Stimulated activated CD4-positive, alpha-beta T cell treated with anti-CD3 and anti-CD28 coated beads, Interleukin-12 subunit alpha, Interleukin-12 subunit beta, amount 100 ng/mL, for 24 hours (primary cell): Measurements from ENCODE around the gene CFAP141.

ENCODE experiments used
- DNase-seq, 2 experiments: peaks; one replicate each; pipeline ENCODE4 v3.0.0-alpha.2; 2020; ENCODE audit warnings: low read depth in 2 of 2

CFAP141 gene

DNA sequence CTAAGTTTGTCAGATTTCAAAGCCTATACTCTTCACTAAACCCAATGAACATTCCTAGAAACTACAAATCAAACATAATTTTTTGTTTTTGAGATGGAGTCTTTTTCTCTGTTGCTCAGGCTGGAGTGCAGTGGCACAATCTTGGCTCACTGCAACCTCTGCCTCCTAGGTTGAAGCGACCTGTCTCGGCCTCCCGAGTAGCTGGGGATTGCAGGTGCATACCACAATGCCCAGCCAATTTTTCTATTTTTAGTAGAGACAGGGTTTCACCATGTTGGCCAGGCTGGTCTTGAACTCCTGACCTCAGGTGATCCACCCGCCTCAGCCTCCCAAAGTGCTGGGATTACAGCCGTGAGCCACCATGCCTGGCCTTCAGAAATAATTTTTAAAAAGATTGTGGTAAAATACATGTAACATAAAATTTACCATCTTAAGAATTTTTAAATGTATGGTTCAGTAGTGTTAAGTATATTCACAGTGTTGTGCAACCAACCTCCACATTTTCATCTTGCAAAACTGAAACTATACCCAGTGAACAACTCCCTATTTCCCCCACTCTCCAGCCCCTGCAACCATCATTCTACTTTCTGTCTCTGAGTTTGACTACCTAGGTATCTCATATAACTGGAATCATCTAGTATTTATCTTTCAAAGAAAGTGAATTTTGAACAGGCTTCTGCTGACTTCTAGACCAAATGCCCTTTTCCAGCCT, 2.7 kb upstream of the CFAP141 start:
- DNase-seq: no peak

DNA sequence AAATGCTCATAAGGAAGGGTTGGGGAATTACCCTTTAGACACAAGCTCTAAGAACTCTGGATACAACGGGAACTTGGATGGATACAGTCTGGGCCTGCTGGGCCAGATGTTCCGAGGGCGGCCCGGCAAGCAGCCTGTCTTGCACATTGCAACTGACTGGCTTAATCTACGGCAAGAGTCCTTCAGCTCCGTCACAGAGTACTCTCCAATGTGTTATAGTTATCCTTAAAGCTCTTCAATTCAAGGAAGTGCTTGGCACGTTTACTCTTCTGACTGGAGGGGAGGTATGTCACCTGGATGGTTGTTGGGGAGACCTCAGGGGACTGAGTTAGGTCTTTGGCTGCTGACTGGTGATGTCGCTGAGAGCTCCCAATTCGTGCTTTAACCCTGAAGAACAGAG, 1.1 kb upstream of the CFAP141 start:
- no peak for DNase-seq

DNA sequence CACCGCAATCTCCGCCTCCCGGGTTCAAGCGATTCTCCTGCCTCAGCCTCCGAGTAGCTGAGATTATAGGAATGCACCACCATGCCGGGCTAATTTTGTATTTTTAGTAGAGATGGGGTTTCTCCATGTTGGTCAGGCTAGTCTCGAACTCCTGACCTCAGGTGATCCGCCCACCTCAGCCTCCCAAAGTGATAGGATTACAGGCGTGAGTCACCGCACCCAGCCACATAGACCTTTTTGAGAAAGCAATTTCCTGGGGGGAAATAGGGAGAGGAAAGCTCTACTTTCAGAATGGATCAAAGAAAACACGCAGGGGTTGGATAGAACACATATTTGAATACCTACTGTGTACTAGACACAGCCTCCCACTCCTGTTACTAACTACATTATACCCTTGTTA, 355 bp downstream of the CFAP141 start:
- DNase-seq: peak in 1 of 2 experiments; percentile 22

DNA sequence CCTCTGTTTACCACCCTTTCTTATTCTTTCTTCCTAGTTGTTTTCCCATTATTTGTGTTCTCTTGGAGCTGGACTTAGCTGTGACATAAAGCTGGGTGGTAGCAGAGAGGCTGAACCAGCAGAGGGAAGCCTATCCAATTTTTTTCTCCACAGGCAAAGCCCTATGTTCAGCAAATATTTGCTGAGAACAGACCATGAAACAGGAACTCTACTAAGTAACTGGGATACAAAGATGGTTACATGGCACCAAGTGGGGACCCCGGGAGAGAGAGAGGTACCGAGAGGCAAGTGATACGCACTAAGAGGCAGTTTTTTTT, 6.6 kb downstream of the CFAP141 start:
- no peak for DNase-seq

DNA sequence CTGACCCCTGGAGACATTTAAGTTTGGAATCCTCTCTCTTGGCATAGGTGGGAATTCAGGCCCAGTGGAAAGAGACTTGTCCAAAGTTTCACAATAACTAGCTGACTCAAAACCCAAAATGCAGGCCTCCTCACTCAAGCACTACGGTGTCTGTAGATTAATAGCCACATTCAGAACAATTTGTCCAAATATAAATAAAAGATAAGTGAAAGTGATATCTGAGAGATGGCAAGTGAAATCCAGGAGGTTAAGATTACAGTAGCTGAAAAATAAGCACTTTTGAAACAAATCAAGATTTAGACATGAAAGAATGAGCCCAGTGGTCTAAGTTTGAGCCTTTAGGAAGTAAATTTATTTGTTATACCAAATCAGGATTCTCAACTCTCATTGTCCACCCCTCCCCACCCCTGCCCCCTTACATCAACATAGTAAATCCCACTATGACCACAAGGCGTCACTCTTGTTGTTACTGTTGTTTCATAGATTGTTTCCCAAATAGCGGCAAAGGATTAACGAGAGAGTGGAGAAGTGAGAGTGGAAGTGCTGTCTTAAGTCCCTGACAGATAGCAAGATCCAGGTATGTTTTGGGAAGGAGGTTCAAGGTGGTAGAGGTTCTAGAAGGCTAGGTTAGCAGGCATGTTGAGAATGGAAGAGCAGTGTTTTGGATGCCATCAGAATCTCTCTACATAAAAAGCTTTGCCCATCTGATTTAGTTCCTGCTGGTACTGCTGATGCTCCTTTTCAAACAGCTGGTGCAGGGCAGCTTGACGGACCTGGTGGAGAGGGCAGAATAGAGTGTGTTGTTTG, 7.2 kb downstream of the CFAP141 start:
- DNase-seq: no peak

DNA sequence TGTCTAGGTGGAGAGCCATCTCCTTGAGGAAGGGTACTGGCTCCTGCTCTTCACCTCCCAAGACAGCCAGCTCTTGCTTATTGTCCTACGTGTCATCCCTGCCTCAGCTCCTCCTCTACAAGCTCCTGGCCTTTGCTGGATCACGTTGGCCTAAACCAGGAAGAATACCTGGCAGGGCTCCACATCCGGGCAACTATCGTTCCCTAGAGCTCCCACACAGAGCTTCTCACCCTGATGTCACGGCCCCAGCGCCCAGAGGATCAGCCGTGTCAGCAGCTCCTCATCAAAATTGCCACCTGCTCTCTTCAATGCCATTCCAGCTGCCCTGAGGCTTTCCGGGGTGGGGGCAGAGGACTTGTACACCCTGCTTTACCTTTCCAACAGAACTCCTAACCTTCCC, 12.3 kb downstream of the CFAP141 start:
- DNase-seq: no peak

DNA sequence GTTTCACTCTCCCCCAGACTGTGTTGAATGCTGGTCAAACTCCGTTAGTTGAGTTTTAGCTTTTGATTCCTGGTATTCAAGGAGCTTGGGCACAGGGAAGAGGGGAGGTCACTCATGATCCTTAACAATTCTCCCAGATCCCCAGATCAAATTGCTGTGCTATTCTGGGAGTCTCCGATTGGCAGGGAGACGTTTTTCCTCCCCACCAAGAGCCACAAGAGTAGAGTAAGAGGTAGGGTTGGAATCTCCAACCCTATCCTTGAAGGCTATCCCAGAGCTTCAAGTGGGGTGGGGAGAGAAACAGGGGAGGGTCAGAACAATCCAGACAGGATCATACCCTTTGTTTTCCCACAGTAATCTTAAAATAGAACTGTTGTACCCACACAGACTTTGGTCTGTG, 13.7 kb downstream of the CFAP141 start:
- no peak for DNase-seq

DNA sequence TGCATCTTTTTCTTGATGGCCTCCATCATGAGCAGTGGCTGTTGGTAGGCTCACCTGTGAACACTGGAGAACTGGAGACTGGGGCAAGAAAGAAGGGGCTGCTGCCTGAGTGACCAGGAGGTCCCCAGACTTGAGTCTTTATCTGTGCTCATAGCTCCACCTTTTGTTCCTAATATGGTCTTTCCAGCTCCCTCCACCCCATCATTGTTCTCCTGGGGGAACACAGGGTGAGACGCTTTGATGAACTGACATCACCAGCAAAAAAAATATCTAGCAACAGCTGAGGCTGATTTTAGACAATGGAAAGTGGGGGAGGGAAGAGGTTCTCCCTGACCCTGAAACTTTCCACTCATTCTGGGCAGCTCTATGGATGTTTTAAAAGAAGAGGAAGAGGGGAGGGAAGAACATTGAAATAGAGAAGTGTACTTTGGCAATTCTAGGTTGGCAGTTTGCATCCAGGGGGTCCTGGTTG, 14.1 kb downstream of the CFAP141 start, which contains the start of gene TPM3:
TPM3 (minus strand) TSS at position 111 of the 472 bp plus-strand sequence; CDS start at position 29, 82 bp downstream.
- no peak for DNase-seq

DNA sequence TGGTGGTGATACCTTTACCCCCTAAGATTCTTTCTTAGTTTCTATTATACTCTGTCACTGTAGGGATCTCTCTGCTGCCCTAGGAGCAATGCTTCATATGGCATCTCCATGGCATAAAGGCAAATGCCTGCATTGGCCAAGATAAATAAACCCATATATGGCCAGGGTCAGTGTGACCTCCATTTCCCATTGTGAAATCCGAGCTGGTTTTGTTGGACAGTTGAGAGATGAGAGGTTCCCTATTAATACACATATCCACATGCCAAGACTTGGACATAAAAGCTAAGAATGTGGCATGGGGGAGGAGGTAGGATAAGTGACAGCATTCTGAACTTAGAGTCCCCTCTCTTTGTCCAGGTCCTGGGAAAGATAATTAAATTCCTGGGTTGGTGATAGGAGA, 15.6 kb downstream of the CFAP141 start:
- DNase-seq: no peak

DNA sequence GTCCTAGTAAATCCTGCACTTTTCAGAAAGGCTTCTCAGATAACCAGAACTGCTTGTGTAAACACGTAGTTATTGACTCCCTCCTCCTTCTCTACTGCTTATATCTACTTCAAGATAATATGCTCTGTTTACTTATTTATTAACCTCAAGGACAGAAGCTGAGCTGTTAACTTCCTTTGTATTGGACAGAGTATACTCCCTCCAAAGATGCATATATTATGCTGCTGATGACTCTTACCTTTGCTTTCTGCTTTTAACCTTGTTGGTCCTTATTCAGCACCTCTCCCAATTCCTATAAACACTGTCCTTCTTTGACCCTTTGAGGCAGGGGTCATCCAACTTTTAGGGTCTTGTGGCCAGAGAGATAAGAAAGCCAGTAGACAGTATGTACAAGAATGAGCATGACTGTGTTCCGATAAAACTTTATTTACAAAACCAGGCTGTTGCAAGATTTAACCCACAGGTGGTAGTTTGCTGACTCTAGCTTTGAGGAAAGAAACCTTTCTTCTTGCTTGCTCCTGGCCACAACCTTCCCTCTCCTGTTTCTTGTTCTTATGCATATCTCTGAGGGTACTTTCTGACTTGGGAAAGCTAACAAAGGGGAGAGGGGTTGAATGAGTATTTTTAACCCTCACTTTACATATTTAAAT, 19.2 kb downstream of the CFAP141 start:
- DNase-seq: no peak

DNA sequence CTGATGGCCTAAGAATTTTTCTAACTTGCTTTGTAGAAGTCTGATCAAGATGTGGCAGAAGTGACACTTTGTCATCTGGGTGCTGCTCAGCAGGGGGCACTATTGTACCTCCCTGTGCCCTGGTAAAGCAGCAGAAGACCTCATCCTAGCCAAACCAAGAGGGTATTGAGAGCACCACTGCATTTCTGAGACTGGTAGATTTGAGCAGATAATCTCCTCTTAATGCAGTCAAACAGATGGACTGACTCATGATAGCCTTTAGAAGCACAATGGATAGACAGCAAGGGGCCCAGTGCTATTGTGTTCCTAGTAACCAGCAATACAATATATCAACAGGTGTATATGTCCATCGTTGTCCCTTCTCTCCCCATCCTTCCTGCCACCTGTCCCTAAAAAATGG, 20.0 kb downstream of the CFAP141 start:
- DNase-seq: peak; percentile 44 to 68

DNA sequence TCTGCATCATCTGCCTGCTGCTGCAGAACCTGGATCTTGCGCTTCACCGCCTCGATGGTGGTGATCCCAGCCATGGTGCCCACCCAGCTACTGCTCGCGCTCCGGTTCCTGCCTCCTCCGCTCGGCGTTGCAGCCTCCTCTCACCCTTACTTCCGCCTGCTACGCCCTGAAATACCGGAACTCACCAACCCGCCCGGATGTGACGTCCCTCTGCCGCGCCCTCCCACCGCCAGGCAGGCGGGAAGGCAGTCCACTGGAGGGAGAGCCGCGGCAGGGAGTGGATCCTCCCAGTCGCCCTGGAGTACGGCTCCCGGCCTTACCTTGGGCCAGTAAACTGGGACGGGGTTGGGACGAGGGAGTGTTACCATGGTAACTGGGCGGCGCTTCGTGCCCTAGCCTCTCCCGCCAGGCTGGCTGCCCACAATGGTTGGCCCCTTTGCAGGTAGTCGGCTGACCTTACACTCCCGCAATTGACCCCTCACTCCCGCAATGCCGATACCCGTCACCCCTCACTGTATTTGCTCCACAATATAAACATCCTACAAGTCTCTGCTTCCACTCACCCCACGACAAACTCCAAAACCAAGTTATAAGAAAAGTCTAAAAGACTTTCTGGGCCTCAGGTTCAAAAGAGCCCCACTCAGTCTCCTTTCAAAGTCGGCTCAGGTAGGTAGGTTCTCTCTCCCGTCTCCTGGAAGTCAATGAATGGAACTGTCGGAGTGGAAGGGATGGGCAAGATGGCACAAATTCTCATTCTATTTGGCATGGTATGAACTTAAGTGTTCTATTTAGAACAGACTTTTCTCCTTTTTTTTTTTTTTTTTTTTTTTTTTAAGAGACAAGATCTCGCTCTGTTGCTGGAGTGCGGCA, 22.9 kb downstream of the CFAP141 start:
- DNase-seq: peak; percentile 94 to 96

DNA sequence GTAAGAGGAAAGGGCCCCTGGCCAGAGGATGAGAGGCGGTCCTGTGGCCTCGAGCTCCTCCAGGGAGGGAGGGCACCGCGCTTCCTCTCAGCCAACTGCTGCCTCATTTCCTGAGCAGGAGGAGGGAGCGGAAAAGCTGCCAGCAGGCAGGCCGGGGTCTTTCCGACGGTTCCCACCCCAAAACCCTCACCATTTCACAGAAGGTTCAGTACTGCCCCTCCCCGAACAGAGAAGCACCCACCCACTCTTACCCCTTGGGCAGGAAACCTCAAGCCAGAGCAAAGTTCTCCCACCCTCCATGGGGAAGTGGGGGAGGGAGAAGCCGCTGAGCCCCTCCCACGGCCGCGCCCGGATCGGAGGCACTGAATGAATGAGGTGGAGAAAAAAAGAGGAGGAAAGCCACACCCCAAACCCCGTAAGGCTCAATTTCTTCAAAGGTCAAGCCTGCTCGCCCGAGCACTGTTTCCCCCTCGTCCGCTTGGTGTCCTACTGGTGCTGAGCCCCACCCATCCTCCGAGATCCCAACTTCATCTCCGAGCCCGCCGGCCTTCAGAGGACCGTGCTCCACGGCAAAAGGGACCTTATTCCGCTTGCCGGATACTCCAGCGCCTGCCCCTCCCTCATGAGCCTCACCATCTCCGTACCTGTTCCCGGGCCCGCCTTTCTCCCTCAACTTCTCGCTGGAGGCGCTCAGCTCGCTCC, 23.6 kb downstream of the CFAP141 start:
- DNase-seq: peak; percentile 64 to 78

DNA sequence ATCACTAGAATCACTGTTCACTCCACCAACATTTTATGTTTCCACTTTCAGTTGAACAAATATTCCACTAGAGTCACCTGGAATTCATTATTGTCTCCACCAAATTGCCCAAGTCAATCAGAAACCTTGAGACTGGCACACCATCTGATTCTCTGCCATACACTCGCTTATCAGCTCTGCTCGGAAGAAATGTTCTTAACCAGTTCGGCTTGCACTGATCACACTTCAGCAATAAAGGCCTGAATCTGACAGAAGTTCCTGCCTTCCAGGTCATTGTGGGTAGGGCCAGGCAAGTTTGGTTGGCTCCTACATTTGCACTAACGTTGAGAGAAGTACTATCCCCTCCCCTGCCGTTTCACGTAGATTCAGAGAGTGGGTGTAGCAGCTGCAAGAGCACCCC, 24.2 kb downstream of the CFAP141 start:
- DNase-seq: no peak

DNA sequence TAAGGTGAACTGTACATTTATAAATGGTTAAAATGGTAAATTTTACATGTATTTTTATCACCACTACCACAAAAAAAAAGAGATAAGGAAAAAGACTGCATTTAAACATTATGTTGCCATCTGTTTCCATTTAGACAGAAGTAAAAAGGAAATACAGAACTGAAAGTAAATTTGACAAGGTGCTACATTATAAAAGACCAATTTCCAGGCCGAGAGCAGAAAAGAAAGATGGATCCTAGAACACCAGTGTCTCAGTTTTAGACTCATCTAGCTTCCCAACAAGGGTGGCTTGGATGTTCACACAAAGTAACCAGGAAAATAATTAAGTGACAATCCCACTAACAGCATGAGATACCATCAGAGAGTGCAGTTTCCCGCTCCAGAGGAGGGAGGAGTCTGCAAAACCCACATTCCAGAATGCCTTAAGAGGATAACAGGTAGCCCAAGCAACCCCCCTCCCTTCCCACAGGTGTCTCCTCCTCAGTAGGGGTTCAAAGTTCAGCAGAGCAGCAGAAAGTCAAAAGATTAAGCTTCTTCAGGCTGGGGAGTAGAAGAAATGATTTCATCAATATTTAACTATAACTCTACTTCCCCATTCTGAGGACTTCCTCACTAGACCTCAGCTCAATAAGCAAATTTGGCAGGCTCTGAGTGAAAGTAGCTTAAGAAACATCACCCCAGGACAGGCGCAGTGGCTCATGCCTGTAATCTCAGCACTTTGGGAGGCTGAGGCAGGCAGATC, 26.0 kb downstream of the CFAP141 start:
- no peak for DNase-seq

DNA sequence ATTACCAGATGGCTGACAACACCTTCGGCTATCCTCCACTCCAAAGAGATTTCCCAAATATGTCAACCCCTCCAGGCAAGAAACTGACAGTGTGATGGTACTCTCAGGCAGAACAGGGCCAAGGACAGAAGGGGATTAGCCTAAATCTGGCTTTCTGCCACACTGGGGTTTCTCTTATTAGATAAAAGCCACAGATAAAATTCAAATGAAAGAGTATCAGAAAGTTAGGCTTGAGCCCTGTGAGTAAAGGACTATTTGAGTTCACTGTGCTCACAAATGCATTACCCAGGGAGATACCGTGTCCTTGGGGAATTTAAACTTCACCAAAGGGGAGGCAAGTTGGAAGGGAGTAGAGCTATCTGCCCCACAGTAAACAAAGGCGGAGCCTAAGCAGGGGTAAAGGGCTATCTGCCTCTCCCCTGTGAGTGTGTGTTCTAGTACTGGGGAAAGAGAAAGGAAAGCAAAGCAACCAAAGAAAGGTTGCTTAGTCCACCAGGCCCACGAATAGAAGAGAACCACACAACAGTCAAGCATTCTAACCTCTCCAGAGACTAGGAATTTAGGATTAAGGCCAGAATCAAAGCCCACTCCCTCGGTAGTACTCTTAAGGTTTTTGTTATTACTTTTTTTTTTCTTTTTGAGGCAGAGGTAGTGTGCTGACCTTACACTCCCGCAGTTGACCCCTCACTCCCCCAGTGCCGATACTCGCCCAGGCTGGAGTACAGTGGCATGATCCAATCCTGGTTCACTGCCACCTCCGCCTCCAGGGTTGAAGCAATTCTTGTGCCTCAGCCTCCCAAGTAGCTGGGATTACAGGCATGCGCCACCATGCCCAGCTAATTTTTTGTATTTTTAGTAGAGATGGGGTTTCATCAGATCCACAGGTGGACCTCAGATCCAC, 27.0 kb downstream of the CFAP141 start:
- no peak for DNase-seq

DNA sequence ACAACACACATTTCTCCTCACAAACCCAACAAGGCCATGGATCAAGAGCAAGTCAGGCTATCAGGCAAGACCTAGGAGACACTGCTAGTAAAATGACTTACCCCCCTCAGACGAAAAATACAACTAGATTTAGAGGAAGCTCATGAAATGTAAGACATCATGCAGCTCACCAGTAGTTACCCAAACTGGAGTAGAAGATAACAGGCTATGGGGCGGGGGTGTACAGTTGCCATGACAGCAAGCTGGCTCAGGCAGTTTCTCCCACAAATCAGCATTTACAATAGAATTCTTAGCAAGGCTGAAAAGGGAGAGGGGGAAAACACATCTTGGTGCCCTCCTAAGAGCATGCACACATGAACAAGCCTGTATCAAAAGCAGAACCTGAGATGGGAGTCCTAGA, 28.1 kb downstream of the CFAP141 start:
- DNase-seq: no peak

DNA sequence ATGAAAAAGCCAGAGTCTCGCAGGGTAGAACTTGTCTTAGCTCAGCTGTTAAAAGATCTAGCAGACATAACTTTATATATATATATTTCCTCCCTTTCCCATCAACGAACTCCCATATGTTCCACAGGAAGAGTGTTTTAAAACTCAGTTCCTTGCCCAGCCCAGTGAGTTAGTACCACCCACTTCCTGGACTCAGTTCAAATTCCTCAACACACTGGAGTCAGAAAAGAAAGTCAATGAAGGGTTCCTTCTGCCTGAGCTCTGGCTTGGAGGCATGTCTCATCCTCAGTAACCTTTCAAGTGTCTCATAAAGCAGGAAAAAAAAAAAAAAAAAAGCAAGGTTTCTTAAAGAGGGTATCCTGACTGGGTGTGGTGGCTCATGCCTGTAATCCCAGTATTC, 29.8 kb downstream of the CFAP141 start:
- no peak for DNase-seq

DNA sequence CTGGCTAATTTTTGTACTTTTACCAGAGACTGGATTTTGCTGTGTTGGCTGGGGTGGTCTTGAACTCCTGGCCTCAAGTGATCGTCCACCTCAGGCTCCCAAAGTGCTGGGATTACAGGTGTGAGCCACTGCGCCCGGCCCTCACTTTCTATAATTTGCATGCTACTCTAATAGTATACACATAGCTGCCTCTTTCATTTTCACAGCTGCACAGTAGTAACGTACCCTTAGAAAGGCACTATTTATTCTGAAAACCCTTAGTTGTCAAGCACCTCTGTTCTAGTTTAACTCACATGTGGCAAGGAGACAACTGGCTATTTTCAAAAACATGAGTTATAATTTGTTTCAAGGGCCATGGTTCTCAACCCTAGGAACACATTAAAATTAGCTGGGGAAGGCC, 31.5 kb downstream of the CFAP141 start:
- DNase-seq: no peak
